Type B pancreatic cell (in vitro differentiated cells): ENCODE data around the gene SNAP25. TPM values are rescaled to one million over a fixed set of nuclear protein-coding genes. Genes with fewer than 3 reads are reported as not detected.

Experiments used
- DNase-seq: peaks from one replicate; pipeline ENCODE4 v3.0.0; 2021; ENCODE audit warnings: mixed read lengths; ENCODE audit not compliant: unreplicated experiment; ENCODE audit errors: extremely low spot score
- H3K27ac Mint-ChIP-seq: 2 replicates; pipeline ENCODE4 v1.8.0; 2021; ENCODE audit warnings: mild to moderate bottlenecking, mixed read lengths
- H3K27me3 Mint-ChIP-seq: 2 replicates; pipeline ENCODE4 v1.8.0; 2021; ENCODE audit warnings: mixed read lengths
- H3K36me3 Mint-ChIP-seq: 2 replicates; pipeline ENCODE4 v1.8.0; 2021; ENCODE audit warnings: mixed read lengths
- H3K4me1 Mint-ChIP-seq: one replicate; pipeline ENCODE4 v1.8.0; 2021; ENCODE audit warnings: mixed read lengths; ENCODE audit not compliant: unreplicated experiment
- H3K4me3 Mint-ChIP-seq: 2 replicates; pipeline ENCODE4 v1.8.0; 2021; ENCODE audit warnings: mild to moderate bottlenecking, mixed read lengths
- H3K9me3 Mint-ChIP-seq: 2 replicates; pipeline ENCODE4 v1.8.0; 2021; ENCODE audit warnings: mixed read lengths
- CTCF ChIP-seq: fragments of 200-600 bp; sonication (generic); conservative IDR thresholded peaks from 2 replicates; pipeline ENCODE4 v1.5.0; 2021; ENCODE audit warnings: antibody characterized with exemption, mild to moderate bottlenecking
- total RNA-seq: library from RNA; stranded (reverse); gene quantifications from 2 replicates; pipeline ENCODE4 v1.2.1, GENCODE V29; 2021; ENCODE audit warnings: low replicate concordance

Gene SNAP25
- total RNA-seq, 1 donor from 2014 or later, result 12.5 TPM

GRCh38 chr20:10253780-10254179 lies 35.1 kb downstream of the SNAP25 start:
- H3K27me3 Mint-ChIP-seq, result peaks cover 6% of the 10 kb centered on the region
- no peak overlapping the region for H3K27ac Mint-ChIP-seq
- no peaks in the 10 kb centered on the region for H3K36me3 Mint-ChIP-seq
- no peak for DNase-seq
- no peak for TF ChIP-seq CTCF
- H3K4me3 Mint-ChIP-seq, result no peak overlapping the region
- H3K9me3 Mint-ChIP-seq, result no peaks in the 10 kb centered on the region
- H3K4me1 Mint-ChIP-seq, result no peaks in the 10 kb centered on the region

- no peaks in the 10 kb centered on the region for H3K4me1 Mint-ChIP-seq
- no peaks in the 10 kb centered on the region for H3K9me3 Mint-ChIP-seq
- no peak overlapping the region for H3K27ac Mint-ChIP-seq
- peaks cover 6% of the 10 kb centered on the region for H3K27me3 Mint-ChIP-seq
- TF ChIP-seq CTCF, result no peak
- H3K36me3 Mint-ChIP-seq, result no peaks in the 10 kb centered on the region
- DNase-seq, result no peak
- no peak overlapping the region for H3K4me3 Mint-ChIP-seq
Observed at GRCh38 chr20:10255846-10256245, 37.2 kb downstream of the SNAP25 start.

GRCh38 chr20:10259166-10259565 lies 40.5 kb downstream of the SNAP25 start:
- H3K9me3 Mint-ChIP-seq, result no peaks in the 10 kb centered on the region
- H3K4me1 Mint-ChIP-seq, result no peaks in the 10 kb centered on the region

GRCh38 chr20:10260316-10260715 lies 41.7 kb downstream of the SNAP25 start:
- Mint-ChIP-seq H3K27me3 (peaks cover 7% of the 10 kb centered on the region), H3K4me3 (no peak overlapping the region), H3K4me1 (no peaks in the 10 kb centered on the region), H3K27ac (no peak overlapping the region), H3K9me3 (no peaks in the 10 kb centered on the region), H3K36me3 (no peaks in the 10 kb centered on the region)
- TF ChIP-seq CTCF, result no peak
- no peak for DNase-seq

More at GRCh38 chr20:10259166-10259565, 40.5 kb downstream of the SNAP25 start:
- TF ChIP-seq CTCF, result no peak
- DNase-seq, result no peak
- Mint-ChIP-seq H3K36me3 (no peaks in the 10 kb centered on the region), H3K4me3 (no peak overlapping the region), H3K27me3 (peaks cover 11% of the 10 kb centered on the region), H3K27ac (no peak overlapping the region)

GRCh38 chr20:10261702-10262101 lies 43.1 kb downstream of the SNAP25 start:
- no peak for TF ChIP-seq CTCF
- Mint-ChIP-seq H3K4me1 (no peaks in the 10 kb centered on the region), H3K27me3 (peaks cover 5% of the 10 kb centered on the region), H3K4me3 (no peak overlapping the region), H3K27ac (no peak overlapping the region), H3K36me3 (no peaks in the 10 kb centered on the region), H3K9me3 (no peaks in the 10 kb centered on the region)
- no peak for DNase-seq
